Stimulated activated naive CD4-positive, alpha-beta T cell (primary cell): Measurements from ENCODE around the gene SSBP1.
A peak's percentile ranks its signal among the peaks of the same experiment; 100 is the strongest.
"Not testable (repeated sequence)": the region's sequence is repeated elsewhere in the genome, so short reads cannot be mapped to it uniquely, and the experiment has no call there.

Experiments used
- DNase-seq, 6 experiments: peaks; one replicate each; lab custom pipeline; 2025; lab: John Stamatoyannopoulos, UW

SSBP1 gene

DNA sequence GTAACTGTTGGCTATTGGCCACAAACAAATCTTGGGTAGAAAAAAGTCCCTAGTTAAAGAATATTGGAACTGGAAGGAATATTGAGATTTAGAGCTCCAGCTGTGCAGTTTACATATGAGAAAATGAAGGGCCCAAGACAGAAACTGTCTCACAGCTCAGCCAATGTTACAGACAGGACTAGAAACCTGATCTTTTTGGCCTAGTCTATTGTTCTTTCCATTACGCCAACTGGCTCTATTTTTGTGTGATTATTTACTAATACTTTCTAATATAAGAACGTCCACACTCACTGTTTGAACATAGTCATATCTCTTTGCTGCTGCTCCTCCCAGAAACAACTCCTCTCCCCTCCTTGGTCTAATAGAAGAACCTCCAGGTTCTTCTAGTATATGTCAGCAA, 28.8 kb upstream of the SSBP1 start:
- DNase-seq = no peak

DNA sequence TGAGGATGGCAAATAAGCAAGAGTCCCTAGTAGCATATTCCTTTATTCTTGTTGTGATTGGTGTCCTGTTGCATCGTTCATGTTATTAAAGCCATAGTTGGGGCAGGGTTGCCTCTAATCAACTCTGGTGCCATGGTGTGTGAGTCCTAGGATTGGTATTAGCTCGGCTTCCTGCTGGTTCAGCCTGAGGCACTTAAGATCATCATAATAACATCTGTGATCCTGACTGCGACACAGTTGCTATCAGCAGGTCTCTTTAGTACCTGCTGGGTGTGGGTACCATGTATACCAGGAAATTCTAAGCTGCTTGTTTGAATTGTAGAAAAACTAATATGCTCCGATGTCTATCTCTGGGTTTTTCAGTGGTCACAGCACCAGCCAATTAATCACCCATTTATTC, 28.4 kb upstream of the SSBP1 start:
- DNase-seq = no peak

DNA sequence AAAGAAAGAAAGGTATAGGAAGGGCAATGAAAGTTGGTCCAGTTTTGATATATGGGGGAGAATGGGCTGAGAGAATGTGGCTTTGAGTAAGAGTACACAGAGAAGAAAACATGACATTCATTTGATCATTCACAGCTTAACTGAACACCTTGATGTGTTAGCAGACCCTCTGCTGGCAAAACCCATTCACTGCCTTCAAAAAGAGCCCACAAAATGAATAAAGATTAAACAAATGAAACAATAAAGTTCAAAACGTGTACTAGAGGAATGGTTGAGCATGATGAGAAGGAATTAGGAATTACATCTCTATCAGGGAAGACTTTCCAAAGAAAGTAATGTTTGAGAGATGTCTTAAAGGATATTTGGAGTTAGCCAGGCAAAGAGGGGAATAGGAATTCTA, 27.9 kb upstream of the SSBP1 start:
- no peak for DNase-seq

DNA sequence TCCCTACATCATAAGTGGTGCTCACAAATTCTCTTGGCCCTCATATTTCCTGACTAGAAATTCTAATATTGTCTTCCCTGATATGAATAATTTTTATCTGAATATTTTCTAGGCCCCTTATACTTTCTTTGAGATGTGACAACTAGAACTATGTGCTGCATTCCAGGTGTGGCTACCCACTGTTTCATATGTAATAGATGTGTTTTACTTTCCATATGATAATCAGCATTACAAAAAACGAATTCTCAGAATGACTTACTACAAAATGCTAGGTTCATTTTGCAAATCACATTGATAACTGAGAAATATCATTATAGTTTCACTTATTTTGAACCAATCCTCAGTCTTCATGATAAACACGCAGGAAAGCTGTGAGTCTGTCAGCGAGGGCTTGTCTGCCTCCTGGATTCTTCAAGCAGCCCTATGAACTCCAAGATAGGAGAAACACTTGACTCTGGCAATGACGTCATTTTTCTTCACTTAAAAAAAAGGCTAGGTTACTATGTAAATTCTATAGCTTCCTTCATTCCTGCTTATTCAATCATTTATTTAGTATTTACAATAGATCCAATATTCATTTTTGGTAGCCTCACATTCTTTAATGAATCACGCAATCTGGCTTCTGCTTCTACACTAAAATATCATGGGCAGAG, 25.4 kb upstream of the SSBP1 start:
- no peak for DNase-seq

DNA sequence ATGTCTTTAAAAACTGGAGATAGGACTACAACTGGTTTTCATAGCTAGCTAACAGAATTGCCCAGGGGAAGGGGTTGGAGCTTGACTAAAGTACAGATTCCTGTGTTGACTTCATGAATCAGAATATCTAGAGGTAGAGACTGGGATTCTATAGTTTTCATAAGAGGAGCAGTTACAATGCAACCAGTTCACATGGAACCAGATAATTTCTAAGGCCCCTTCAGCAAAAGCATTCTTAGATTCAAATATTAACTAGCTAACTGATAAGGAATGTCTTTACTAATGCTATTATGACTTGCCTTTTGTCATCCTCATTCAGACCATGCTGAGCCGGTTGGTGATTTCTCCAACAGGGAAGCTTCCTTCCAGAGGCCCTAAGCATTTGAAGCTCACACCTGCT, 24.3 kb upstream of the SSBP1 start:
- DNase-seq = no peak

DNA sequence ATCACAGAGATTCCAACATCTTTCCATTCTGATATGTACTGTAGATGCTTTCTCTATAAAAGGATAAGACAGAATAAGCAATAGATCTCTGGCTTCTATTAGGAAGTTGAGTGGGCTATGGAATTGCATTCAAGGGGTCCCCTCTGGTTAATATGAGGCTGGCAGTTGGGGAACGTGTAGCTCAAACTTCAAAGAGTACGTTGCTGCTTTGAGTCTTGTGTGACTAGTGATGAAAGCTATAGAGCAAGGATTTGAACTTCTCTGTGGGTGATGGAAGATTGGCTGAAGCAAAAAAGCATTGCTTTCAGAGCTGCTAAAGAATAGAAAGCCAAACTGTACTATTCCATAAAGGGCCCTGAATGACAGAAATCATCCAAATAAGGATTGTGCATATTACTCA, 23.6 kb upstream of the SSBP1 start:
- no peak for DNase-seq

- no peak for DNase-seq
Measured at GRCh38 chr7:141715018-141715417, 23.1 kb upstream of the SSBP1 start.

DNA sequence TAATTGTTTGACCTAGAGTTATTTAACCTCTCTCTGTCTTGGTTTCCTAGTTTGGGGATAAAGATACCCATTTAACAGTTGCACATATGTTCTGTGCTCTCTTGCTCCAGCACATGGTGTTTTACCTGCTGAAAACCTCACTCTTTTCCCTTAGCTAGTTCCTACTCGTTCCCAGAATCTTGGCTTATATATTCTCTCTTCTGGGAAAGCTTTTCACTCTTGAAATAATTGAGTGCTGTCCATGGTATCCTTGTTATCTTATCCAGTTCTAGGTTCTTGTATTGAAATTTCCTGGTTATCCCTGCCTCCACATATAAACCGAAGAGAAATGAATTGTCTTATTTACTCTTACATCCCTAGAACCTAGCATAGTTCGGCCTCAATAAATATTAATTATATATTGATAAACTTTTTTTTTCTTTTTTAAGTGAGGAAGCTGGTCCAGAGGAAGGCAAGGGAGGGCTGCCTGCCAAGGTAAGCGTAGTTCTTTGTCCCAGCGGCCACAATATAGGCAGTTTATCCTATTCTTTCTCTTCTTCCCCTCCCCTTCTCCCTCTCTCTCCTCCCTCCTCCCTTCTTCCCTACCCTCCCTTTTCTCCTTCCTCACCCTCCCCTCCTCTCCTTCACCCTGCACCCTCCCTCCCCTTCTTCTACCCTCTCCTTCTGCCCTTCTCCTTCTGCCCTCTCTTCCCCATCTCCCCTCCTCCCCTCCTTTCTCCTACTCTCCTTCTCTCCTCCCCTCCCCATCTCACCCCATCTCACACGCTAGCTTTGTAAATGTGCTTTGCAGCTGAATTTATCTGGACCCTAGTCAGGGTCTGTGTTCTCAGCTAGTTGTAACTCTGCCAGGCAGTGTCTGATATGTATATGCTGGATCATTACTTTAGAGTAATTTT, 22.1 kb upstream of the SSBP1 start:
- DNase-seq = no peak

GRCh38 chr7:141717450-141717849, 20.7 kb upstream of the SSBP1 start:
- DNase-seq = no peak

GRCh38 chr7:141722529-141722928, 15.6 kb upstream of the SSBP1 start:
- DNase-seq = no peak

- DNase-seq = no peak
Measured at GRCh38 chr7:141729020-141729419, 9.1 kb upstream of the SSBP1 start.

DNA sequence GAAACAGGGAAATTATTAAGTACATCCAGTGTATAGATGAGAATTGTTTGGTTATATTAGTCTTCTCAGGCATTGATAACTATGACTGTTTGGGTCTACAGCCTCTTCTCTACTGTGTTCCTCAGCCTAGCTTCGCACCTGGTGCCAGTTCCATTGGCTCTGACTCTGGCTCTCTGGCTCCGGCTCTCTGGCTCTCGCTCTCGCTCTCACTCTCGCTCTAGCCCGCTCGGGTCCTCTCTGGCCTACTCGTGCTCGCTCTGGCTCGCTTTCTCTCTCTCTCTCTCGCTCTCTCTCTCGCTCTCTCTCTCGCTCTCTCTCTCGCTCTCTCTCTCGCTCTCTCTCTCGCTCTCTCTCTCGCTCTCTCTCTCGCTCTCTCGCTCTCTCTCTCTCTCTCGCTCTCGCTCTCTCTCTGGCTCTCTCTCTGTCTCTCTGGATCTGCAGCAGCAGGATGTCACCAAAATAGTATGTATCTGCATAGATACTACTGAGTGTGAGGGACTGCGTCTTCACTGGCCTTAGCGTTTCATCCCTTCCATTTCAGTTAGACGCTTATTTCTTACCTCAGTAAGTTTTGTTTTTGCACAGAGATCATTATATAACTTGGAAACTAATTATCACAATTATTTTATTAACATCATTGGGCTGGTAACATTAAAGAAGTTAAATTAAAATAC, 6.5 kb upstream of the SSBP1 start:
- DNase-seq = no peak

DNA sequence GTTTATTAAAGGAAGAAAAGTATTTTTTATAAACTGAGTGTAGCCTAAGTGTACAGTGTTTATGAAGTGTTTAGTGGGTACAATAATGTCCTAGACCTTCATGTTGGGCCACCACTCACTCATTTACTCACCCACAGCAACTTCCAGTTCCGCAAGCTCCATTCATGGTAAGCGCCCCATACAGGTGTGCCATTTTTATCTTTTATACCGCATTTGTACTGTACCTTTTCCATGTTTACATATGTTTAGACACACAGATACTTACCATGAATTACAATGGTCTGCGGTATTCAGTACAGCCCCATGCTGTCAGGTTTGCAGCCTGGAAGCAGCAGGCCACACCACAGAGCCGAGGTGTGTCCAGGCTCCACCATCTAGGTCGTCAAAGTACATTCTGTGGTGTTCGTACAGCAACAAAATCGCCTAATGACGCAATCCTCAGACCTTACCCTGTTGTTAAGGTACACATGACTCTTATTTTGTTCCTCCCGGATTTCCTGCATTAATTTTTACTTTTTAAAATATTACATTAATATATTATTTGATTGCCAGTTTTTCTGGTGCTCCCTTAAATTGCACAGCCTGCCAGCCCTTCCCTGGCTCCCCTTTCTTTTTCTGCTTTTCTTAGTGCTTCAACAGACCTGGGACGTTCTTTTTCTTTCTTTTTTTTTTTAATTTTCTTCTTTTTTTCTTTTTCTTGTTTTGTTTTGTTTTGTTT, 881 bp upstream of the SSBP1 start:
- peak in 2 of 6 experiments; percentile 9 to 27 for DNase-seq

DNA sequence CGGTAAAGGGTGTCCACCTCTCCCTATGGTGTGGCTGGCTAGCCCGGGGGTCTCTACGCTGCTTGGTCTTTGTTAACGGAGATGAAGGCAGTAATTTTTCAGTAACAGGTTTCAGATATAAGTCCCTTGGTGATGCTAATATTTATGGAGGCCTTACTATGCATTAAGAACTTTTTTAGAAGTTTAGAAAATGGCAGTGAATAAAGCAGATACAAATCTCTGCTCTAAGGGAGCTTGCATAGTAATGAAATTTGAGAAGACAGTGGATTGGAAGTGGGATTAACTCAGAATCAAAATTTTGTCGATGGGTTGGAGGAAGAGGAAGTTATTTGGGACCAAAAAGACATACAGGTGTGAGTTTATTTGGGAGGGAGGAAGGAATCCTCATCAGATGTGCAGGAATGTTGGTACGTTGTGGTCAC, 445 bp downstream of the SSBP1 start:
- no peak for DNase-seq

- no peak for DNase-seq
Measured at GRCh38 chr7:141739250-141739649, 1.1 kb downstream of the SSBP1 start.

DNA sequence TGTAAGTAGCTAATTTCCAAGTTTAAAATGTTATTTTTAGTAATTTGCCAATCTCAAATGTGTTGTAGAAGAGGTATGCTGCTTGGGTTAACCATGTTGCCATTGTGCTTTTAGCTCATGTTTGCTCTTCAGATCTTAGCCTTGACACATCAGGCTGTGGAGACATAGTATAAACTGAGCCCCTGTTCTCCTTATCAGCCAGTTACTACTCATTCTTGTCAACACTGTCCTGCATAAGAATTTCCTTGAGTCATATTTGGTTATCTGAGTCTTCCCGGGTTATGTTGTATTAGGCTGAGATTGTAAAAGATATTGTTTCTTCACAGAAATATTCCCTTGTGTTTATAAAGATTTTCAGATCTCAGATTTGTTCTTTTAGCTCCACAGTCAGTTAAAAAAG, 4.1 kb downstream of the SSBP1 start:
- no peak for DNase-seq

DNA sequence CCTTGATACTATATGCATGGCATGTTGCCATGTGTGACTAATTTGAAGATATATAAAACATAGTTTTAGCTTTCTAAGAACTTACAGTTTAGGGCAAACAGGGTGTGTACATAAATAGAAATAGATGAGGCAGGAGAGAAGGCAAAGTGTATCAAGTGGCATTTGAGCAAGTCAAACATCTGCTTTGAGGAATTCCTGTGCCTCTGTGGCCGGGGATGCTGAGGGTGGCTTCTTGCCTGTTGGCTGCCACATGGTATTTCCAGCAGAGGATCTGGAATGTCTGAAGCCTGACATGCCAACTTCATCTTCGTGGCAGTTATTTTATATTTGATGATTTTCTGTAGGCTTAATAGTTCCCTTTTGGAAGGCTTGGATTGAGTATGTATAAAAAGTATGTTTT, 6.0 kb downstream of the SSBP1 start:
- no peak for DNase-seq

- DNase-seq = no peak
Measured at GRCh38 chr7:141748396-141748795, 10.2 kb downstream of the SSBP1 start.

DNA sequence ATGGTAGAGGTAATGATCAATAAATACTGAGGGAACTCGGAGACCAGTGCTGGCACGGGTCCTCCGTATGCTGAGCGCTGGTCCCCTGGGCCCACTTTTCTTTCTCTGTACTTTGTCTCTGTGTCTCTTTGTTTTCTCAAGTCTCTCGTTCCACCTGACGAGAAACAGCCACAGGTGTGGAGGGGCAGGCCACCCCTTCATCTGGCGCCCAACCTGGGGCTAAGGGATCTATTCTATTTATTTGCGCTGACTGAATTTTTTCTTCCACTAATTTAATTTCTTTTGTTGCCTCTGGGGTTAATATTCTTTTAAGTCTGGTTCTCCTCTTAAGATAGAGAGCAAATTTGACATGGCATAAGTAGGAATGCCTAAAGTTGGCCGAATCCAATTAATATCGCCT, 13.7 kb downstream of the SSBP1 start:
- DNase-seq = not testable (repeated sequence)

DNA sequence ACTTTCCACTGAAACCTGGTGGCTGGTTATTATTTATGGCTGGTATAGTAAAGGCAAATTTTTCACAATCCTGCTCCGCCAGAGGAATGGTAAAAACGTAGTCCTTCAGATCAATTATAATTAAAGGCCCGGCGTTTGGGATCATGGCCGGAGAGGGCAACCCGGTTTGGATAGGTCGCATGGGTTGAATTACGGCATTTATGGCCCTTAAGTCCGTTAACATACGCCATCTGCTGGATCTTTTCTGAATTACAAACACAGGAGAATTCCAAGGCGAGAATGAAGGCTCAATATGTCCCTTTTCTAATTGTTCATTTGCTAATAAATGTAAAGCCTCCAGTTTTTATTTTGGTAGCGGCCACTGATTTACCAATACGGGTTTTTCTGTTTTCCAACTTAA, 14.5 kb downstream of the SSBP1 start:
- DNase-seq = no peak

DNA sequence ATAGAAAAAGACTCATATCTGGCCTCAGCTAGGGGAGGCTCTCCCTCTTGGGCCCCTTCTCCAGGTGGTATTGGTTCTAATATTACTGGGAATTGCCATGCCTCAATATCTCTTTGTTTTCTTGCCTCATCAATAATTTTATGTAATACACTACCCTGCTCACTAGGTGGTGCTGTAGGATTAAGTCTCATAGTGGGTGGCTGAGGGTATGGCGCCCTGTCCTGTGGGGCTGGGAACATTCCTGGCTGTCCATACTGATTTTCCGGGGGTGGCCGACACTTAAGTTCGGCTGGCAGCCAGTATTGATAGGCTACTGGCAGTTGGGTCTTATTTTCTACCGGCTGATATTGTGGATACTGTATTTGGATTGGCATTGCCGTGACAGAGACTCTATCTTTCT, 16.8 kb downstream of the SSBP1 start:
- peak in 2 of 6 experiments; percentile 7 to 14 for DNase-seq

- no peak for DNase-seq
Measured at GRCh38 chr7:141763797-141764196, 25.6 kb downstream of the SSBP1 start, which contains the start of gene TAS2R3. Gene TAS2R3, plus strand, starts transcription at chr7:141764097. Its CDS starts 62 bp downstream, at chr7:141764159.
